GM19023 (cell line): Measurements from ENCODE around the gene HLA-DOA.

Experiments used
- ATAC-seq: cut with Tn5 transposase; IDR thresholded peaks from one replicate; pipeline ENCODE4 v1.9.1; 2021; ENCODE audit warnings: mild to moderate bottlenecking, moderate library complexity; ENCODE audit not compliant: unreplicated experiment

The HLA-DOA gene

GRCh38 chr6:32968093-32968866, 41.1 kb downstream of the HLA-DOA start, which contains the start of gene BRD2:
Gene BRD2 (plus strand): TSS chr6:32968594. CDS start chr6:32972899, 4,305 bp downstream.
- peak; percentile 32 for ATAC-seq

- no peak for ATAC-seq
Observed at GRCh38 chr6:32967151-32968091, 42.0 kb downstream of the HLA-DOA start.

- no peak for ATAC-seq
Observed at GRCh38 chr6:32964776-32965175, 44.6 kb downstream of the HLA-DOA start.

GRCh38 chr6:32963866-32964265, 45.5 kb downstream of the HLA-DOA start:
- ATAC-seq: no peak

GRCh38 chr6:32962213-32962826, 47.1 kb downstream of the HLA-DOA start:
- ATAC-seq: no peak

GRCh38 chr6:32960563-32960962, 48.8 kb downstream of the HLA-DOA start:
- no peak for ATAC-seq

GRCh38 chr6:32956176-32956575, 53.2 kb downstream of the HLA-DOA start:
- ATAC-seq: no peak

- ATAC-seq: no peak
Observed at GRCh38 chr6:32954986-32955802, 54.2 kb downstream of the HLA-DOA start.

GRCh38 chr6:32954267-32954666, 55.1 kb downstream of the HLA-DOA start:
- no peak for ATAC-seq
